ENCODE data around the gene PRKD1.

Gene PRKD1

DNA sequence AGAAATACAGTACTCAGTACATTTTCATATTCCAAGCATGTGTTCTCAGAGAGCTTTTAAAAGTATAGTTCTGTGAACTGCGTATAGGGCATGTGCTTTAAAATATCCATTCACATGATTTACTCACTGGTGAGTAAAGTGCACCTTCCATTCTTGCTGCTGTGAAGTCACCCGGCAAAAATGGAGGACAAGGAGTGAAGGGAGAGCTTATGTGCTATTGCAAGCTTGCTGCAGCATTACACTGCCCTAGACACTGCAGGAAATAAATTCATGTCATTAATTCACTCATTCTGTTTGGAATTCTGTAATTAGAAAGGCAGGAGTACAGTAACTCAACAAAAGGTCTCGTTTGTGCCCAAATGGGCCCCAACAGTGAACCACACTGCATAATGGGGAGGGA, 347.8 kb downstream of the PRKD1 start:
- no peak for DNase-seq

DNA sequence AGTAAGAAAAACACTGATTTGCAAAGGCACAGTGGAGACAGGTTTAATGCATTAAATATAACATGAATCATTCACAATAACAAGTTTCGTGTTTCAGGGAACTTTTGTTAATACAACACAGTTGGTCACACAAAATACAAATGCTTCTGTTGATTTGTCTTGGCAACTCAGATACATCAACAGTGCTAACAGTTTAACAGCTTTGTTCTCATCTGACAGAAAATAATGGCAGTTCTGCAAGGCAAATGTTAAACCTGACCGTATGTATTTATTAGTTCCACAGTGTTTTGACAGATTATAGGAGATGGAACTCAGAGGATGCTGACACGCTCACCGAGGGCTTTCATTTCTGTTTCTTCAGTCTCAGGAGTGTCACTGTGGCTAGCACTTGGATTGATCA, 350.7 kb downstream of the PRKD1 start:
- no peak for DNase-seq

GRCh38 chr14:29569194-29569593, 358.5 kb downstream of the PRKD1 start:
- DNase-seq: no peak

GRCh38 chr14:29566194-29566593, 361.5 kb downstream of the PRKD1 start:
- DNase-seq: no peak

GRCh38 chr14:29558516-29558915, 369.1 kb downstream of the PRKD1 start:
- DNase-seq: no peak

DNA sequence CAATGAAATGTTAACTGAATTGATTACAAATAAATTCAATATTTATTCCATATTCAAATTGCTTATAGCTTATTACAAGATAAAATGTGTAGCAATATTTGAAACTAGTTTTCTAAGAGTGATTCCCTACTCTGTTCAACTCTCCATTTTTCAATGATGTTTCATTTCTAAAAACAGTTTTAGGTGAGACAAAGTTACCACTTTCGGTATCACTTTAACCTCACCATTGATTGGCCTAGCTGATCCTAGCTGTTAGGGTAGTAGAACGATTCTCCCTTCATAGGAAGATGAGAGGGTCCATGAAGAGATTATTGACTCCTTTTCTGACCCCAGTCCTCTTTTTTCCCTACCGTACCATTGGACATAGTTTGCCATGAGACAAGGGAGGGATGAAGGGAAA, 373.3 kb downstream of the PRKD1 start:
- DNase-seq: no peak

GRCh38 chr14:29553427-29553826, 374.2 kb downstream of the PRKD1 start:
- DNase-seq: no peak

DNA sequence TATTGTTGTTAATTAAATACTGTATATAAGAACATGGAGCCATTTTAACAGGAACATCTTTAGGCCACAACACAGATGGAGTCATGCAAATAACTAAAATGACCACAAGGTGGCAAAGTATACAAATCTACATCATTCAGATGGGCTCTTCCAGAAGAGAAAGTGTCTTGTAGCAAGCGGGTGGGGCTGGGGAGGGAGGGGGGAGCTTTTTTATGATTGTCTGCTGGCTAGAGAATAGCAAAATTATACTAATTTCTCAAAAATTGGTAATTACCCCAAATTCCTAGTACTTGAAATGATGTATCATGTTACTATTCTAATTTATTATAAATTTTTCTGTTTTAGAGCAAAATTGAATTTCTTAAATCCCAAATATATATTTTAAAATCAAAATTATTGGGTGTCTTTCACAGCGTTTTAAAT, 378.7 kb downstream of the PRKD1 start:
- DNase-seq: peak; percentile 51

DNA sequence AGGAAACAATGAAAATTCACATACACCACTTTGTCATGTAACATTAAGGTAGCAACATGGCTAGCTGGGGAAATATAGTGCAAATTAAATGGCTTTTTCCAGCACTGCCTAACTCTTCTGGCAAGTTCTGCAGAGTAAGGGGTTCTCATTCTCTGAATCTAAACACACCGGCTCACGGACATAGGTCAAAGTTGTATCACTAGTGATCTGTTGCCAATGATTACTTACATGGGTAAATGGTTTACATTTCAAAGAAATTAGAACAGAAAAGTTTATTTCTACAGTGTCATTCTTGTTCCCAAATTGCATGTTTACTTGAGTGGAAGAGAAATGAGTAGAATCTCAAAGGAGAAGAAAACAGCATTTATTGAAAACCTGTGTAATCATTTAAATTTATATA, 381.9 kb downstream of the PRKD1 start:
- no peak for DNase-seq

GRCh38 chr14:29536886-29537511, 390.6 kb downstream of the PRKD1 start:
- DNase-seq: no peak

- DNase-seq: no peak
Measured at GRCh38 chr14:29529418-29529817, 398.2 kb downstream of the PRKD1 start.

DNA sequence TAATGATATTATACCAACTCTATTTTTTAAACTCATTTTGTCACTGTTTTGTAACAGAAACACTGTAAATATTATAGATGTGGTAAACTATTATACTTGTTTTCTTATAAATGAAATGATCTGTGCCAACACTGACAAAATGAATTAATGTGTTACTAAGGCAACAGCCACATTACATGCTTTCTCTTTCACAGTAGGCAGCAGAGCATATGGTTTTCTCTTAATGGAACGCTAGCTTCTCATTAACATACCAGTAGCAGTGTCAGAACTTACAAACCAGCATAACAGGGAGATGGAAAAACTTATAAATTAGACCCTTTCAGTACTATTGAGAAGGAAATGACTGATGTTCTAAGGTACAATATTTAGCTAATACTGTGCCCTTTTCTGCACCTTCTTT, 398.8 kb downstream of the PRKD1 start:
- peak; percentile 70 for DNase-seq

GRCh38 chr14:29527286-29527685, 400.4 kb downstream of the PRKD1 start:
- DNase-seq: no peak
